Measurements from ENCODE around the gene MRPL19. TPM values are rescaled to one million over a fixed set of nuclear protein-coding genes. Genes with fewer than 3 reads are reported as not detected.

MRPL19 gene
- total RNA-seq, 1 donor from 2014 or later: 57.0 TPM

DNA sequence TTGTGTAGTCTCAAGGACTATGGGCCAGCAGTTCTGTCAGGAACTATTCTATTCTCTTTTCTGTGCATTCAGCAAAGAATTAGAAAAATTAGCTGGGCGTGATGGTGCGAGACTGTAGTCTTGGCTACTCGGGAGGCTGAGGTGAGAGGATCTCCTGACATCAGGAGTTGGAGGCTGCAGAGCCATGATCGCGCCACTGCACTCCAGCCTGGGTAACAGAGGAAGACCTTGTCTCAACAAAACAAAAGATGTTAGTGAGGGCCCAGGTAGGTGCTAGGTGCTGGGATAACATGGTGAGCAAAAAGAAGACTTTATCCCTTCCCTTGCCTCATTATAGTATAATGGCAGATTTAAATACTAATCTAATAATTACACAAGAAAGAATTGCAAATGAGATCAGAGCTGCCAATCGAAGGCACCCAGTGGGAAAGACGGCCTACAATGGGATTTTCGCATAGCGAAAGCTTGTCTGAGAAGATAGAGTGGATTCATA, 447 bp upstream of the MRPL19 start:
- H3K36me3 ChIP-seq: peaks cover 21% of the 10 kb centered on the region
- peaks cover 41% of the 10 kb centered on the region for H3K4me1 ChIP-seq
- H3K4me3 ChIP-seq: peak overlapping the region; percentile 87
- intact Hi-C loops (cut with micrococcal nuclease): no loop called here
- no peak for DNase-seq
- H3K9me3 ChIP-seq (replicated peaks): no peaks in the 10 kb centered on the region
- no peak for TF ChIP-seq CTCF (IDR thresholded peaks at IDR 0.05; ENCODE audit: borderline replicate concordance)
- H3K27ac ChIP-seq (replicated peaks): peak overlapping the region; percentile 87
- H3K27me3 ChIP-seq (ENCODE audit: low read depth): no peaks in the 10 kb centered on the region

DNA sequence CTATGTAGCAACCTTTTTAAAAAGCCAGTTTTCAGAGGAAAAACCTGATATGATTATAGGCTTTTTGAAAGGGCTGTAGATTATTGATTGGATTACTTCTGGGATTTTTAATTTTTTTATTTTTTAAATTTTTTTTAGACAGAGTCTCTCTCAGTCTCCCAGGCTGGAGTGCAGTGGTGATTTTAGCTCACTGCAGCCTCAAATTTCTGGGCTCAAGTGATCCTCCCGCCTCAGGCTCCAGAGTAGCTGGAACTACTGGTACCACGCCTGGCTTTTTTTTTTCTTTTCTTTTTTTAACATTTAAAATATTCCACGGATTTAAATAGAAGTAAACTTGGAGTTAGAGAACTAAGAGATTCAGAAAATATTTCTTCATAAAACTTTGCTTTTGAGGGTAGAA, 1.2 kb downstream of the MRPL19 start:
- peak overlapping the region; percentile 87 for H3K4me3 ChIP-seq
- no peak overlapping the region for H3K27ac ChIP-seq (replicated peaks)
- peaks cover 36% of the 10 kb centered on the region for H3K4me1 ChIP-seq
- H3K36me3 ChIP-seq: peaks cover 37% of the 10 kb centered on the region
- no peak for TF ChIP-seq CTCF (IDR thresholded peaks at IDR 0.05; ENCODE audit: borderline replicate concordance)
- no peak for DNase-seq
- intact Hi-C loops (cut with micrococcal nuclease): no loop called here
- no peaks in the 10 kb centered on the region for H3K27me3 ChIP-seq (ENCODE audit: low read depth)
- H3K9me3 ChIP-seq (replicated peaks): no peaks in the 10 kb centered on the region

GRCh38 chr2:75654012-75654411, 7.4 kb downstream of the MRPL19 start:
- no peak for DNase-seq
- no peak for TF ChIP-seq CTCF (IDR thresholded peaks at IDR 0.05; ENCODE audit: borderline replicate concordance)
- Histone ChIP-seq H3K9me3 (replicated peaks) (peaks cover 9% of the 10 kb centered on the region), H3K4me3 (no peak overlapping the region), H3K27ac (replicated peaks) (no peak overlapping the region), H3K27me3 (ENCODE audit: low read depth) (no peaks in the 10 kb centered on the region), H3K4me1 (peaks cover 7% of the 10 kb centered on the region), H3K36me3 (peaks cover 92% of the 10 kb centered on the region)
- intact Hi-C loops (cut with micrococcal nuclease): no loop called here

DNA sequence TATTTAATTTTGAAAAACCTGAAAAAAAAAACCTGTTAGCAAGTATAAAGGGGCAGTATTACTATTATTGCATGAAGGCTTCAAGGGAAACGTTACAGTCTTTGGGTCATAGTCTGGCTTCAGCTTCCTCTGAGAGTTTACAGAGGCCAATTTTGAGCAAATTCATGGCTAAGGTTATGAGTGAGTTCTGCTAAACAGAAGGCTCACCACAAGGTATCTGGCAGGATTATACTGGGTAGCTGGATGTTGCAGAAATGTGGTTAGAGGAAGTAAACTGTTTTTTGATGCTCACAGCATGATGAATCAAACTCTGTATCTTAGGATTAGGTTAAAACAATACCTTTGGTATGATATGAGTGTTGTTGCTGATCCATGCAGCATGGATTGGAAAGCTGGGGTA, 9.3 kb downstream of the MRPL19 start:
- intact Hi-C loops (cut with micrococcal nuclease): no loop called here

GRCh38 chr2:75656563-75656962, 10.0 kb downstream of the MRPL19 start:
- intact Hi-C loops (cut with micrococcal nuclease): no loop called here
- no peak overlapping the region for H3K27ac ChIP-seq (replicated peaks)
- no peaks in the 10 kb centered on the region for H3K27me3 ChIP-seq (ENCODE audit: low read depth)
- H3K9me3 ChIP-seq (replicated peaks): peaks cover 19% of the 10 kb centered on the region
- no peak for DNase-seq
- no peak overlapping the region for H3K4me3 ChIP-seq
- TF ChIP-seq CTCF (IDR thresholded peaks at IDR 0.05; ENCODE audit: borderline replicate concordance): no peak
- H3K4me1 ChIP-seq: no peaks in the 10 kb centered on the region
- H3K36me3 ChIP-seq: peaks cover 87% of the 10 kb centered on the region

More for the DNA sequence above, 9.3 kb downstream of the MRPL19 start:
- TF ChIP-seq CTCF (IDR thresholded peaks at IDR 0.05; ENCODE audit: borderline replicate concordance): no peak
- Histone ChIP-seq H3K27ac (replicated peaks) (no peak overlapping the region), H3K4me3 (no peak overlapping the region), H3K4me1 (no peaks in the 10 kb centered on the region), H3K36me3 (peaks cover 87% of the 10 kb centered on the region), H3K27me3 (ENCODE audit: low read depth) (no peaks in the 10 kb centered on the region), H3K9me3 (replicated peaks) (peaks cover 19% of the 10 kb centered on the region)
- DNase-seq: no peak

Measured in left ventricle myocardium inferior (tissue), 1 donor.